HG03575 (cell line): ENCODE measurements around the gene SLC46A3.

Experiments
- ATAC-seq: cut with Tn5 transposase; IDR thresholded peaks from one replicate; pipeline ENCODE4 v1.9.1; 2021; ENCODE audit not compliant: unreplicated experiment, insufficient number of reproducible peaks, low FRiP score; ENCODE audit errors: extremely low read depth

The SLC46A3 gene

GRCh38 chr13:28650284-28650683, 68.5 kb downstream of the SLC46A3 start:
- no peak for ATAC-seq
